NCI-H187 (cell line): ENCODE measurements around the gene DOK7.

Source experiments
- DNase-seq, 2 experiments: peaks; one replicate each; lab custom pipeline; 2025; lab: John Stamatoyannopoulos, UW

DOK7 gene

DNA sequence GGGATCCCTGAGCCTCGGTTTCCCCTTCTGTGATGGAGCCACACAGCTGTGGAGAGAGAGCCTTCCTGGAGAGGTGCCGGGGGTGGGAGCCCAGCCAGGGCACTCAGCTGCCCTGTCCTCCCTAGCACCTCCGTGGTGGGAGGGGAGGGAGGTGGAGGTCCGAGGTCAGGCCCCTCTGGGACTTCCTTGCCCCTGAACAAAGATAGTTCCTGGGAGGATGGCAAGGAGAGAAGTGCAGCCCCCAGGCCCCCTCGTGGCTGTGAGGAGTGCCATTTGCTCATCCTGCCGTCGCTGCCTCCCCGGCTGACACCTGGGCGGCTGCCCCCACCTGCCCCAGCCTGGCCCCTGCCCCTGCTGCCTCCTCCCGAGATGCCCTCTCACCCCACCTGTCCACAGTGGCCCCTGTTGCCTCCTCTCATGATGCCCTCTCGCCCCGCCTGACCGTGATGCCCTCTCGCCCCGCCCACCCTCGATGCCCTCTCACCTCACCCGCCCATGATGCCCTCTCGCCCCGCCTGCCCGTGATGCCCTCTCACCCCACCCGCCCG lies 12.7 kb downstream of the DOK7 start:
- DNase-seq = no peak

DNA sequence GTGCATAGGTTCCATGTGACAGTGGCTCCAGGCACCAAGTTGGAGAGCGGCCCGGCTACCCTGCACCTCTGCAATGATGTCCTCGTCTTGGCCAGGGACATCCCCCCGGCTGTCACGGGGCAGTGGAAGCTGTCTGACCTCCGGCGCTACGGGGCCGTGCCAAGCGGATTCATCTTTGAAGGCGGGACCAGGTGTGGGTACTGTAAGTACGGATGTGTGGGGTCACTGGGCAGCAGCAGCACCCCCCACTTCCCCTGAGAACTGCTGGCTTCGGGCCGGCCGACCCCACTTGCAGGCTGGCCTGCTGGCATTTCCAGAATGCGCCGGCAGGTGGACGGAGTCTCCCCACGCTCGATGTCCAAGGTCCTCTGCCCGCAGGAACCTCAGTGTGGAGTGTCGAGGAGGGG lies 13.2 kb downstream of the DOK7 start:
- no peak for DNase-seq

DNA sequence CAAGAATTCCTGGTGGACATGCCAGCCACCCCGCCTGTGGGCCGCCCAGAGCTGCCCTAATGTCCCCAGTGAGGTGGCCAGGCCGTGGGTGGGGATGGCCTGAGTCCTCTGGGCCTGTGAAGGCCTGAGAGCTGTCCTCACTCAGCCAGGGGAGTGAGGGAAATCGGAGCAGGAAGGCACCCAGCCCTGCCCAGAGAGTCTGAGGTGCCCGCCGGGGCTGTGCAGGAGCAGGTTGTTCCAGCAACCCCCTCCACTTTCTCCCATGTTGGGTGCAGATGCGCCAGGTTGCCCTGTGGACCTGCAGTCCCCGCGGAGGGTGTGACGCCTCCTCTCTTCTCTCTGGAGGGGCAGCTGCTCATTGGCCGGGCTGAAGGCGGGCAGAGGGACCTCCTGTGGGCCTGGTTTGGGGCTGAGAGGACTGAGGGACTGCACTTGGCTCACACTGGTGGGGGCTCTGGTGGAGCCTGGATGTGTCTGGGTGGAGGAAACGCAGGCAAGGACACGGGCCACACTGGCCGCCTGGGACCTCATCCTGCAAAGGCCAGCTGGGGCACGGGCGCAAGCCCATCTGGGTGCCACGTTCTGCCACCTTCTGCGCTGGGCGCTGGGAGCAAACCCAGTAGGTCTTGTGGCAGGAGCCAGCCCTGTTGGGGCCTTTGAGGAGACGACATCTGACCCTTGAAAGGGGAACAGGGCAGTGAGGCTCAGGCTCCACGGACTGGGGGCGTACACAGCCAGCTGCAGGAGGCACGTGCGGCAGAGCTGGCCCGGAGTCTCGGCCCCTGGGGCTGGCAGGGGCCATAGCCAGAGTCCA lies 14.0 kb downstream of the DOK7 start:
- no peak for DNase-seq

DNA sequence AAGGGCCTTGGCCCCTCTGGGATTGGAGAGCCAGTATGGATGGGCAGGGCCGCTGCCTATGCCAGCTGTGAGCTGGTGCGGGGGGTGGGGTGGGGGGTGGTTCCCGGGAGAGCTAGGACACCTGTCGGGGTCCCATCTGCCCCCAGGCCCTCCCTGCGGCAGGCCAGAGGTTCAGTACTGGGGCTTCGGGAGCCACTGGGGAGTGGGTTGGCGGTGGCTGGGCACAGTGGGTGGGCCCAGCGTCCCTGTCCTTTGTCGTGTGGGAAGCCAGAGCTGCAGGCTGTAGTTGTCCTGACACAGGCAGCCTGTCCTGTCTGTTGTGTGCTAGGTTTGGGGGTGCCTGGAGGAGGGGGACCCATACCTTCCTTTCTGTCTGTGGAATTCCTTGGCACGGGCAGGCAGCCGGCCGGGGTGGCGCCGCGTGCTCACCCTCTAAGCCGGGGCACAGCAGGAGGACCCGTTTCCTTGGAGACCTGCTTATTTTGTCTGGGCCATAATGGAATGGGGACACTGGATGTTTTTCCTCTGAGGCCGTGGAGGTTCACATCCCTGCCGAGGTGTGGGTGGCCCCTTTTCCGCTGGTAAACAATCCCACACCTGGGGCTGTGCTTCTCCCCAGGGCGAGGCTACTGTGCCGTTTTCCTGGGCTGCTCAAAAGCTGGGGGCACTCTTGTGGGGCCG lies 14.8 kb downstream of the DOK7 start:
- DNase-seq = no peak

DNA sequence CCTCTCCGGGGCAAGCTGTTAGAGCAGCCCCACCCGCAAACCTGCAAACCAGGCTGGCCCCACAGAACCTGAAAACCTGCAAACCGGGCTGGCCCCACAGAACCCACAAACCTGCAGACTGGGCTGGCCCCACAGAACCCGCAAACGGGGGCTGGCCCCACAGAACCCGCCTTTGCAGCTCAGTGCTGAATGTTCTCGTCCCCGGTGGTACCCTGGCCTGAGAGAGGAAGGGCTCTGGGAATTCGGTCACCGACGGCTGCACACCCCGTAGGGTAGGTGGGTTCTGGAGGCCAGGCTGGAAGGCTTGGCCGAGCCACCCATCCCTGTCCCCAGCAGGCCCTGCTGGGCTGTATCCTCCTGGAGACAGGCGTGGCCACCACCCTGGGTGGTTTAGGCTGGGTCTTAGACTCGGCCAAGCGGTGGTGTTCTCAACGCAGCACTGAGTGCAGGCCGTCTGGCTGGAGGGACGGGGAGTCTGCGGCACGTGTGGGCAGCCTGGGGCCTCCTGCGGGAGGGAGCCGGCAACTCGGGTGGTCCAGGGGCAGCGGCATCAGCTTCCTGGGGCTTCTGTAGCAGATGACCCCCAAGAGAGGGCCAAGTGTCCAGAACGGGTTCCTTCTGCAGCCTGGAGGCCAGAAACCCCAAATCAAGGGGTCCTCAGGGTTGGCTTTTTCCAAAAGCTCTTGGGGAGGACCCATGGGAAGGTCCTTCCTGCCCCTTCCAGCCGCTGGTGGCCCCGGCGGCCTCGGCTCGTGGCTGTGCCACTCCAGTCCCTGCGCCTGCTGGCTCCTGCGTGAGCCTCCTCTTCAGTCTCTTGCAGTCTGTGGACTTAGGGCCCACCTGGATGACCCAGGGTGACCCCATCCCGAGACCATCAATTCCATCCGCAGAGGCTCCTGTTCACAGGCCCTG lies 15.6 kb downstream of the DOK7 start:
- DNase-seq = no peak

DNA sequence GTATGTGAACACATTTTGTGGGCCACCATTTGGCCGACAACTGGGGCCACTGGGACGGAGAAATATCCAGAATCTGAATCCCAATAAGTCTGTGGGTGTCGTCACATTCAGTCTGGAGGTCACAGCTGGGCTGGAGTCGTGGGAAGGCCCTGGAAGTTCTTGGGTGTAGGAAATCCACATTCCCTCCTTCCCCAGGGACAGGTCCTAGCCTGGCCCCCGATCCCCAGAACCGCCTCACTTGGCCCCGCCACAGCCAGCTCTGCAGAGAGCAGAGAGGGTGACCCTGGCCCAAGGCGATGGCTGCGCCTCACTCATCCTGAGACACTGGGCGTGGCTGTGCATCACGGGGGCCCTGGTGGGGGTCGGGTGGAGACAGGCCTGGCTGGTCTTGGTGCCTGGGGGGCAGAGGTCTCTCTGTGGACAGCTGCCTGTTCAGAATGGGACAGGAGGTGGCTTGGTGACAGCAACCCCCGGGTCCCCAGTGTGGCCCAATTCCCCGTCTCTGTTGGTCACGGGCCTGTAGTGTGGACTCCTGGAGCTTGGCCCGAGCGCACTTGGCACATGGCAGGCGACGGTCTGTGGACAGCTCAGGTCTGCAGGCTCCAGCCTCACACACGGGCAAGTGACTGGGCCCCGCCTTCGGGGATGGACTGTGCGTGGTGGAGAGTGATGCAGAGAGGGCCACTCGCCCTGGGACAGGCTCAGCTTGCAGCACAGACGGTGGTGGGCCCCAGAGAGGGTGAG lies 16.4 kb downstream of the DOK7 start:
- no peak for DNase-seq

DNA sequence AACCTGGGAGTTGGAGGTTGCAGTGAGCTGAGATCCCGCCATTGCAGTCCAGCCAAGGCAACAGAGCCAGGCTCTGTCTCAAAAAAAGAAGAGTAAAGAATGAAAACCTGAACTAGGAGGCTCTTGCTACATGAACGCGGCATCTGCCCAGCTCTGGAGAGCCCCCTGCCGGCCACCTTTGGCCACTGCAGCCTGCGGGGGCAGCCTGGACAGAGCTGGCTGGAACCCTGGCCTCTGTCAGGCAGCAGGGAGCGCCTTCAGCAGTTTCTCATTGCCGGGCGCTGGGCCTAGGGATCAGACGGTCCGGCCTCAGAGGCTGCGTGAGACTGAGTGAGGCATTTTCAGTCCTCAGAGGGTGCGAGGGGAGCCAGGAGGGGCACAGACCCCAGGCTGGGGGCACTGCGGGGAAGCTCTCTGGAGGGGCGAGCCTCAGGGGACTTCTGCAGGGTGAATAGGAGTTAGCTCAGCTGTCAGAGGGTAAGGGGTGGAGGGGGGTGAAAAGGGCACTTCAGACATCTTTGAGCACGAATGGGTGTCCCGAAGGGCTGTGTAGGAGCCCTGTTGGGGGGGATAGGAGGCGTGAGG lies 17.5 kb downstream of the DOK7 start:
- peak; percentile 60 to 68 for DNase-seq

DNA sequence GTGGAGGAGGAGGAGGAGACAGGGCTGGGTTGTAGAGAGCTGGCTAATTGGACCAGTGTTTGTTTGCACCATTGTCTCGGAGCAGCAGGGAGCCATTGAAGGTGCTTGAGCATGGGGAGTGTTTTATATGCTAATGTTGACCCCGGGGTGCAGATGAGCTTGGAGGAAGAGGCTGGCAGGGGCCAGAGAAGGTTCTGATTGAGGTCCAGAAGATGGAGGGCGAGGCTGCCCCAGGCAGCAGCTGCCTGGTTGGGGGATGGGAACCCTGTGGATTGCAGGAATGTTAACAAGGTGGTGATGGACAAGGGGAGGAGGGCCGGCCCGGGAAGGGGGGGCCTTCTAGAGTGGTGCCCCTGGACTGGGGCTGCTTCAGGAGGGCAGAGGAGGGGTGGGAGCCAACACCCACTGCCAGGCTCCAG lies 18.0 kb downstream of the DOK7 start:
- peak in 1 of 2 experiments; percentile 74 for DNase-seq

DNA sequence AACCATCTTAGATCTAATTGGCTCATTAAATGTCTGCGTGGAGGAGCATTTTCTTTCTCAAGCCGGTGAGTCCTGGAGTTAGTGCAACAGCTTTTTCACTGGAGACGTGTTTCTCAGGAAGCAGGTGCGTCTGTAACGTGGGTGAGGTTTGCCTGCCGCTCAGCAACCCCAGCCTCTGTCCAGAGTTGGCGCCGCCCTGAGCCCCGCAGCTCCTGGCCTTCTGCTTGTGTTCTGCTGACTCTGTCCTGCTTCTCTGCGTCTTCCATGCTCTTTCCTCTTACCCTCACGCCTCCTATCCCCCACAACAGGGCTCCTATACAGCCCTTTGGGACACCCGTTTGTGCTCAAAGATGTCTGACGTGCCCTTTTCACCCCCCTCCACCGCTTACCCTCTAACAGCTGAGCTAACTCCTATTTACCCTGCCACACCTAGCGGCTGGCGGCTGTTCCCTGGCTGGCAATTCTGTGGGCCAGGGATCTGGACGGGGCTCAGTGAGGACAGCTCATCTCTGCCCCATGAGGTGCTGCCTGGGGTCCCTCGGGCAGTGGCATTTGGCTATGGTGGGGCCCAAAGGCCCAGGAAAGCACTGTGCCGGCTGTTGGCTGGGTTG lies 18.8 kb downstream of the DOK7 start:
- no peak for DNase-seq

DNA sequence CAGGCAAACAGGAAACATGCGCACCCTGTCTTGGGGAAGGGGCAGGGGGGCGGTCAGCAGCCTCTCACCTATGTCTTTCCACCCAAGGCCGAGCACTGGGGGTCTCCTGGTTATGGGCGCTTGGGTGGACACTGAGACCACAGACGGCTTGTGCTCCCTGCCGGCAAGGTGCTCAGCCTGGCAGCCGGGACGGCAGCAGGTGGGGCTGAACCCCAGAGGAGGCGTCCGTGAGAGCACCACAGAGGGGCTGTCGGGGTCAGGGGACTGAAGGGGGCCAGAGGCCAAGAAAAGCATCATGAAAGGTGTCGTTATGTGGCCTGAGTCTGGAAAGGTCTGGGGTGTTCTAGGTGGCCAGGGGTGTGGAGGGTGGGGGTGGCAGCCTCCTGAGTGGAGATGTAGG lies 19.6 kb downstream of the DOK7 start:
- DNase-seq = no peak

DNA sequence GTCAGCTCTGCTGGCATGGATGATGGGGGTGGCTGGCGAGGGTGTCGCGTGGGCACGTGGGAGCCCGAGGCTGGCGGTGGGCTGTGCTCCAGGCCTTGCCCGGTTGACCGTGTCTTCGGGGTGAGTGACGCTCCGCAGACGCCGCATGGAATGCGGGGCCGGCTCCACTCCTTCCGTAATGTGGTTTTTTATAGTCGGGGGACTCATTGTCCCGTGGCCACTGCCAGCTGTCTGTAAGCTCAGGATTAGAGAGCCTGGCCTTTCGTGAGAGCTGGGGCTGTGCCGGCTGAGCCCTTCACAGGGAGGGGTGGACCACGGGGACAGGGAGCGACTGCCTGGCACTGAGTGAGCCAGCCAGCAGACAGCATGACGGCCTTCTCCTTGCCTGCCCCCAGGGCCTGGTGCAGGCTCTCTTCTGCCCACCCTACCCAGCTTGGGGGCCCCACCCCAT lies 20.4 kb downstream of the DOK7 start:
- no peak for DNase-seq

DNA sequence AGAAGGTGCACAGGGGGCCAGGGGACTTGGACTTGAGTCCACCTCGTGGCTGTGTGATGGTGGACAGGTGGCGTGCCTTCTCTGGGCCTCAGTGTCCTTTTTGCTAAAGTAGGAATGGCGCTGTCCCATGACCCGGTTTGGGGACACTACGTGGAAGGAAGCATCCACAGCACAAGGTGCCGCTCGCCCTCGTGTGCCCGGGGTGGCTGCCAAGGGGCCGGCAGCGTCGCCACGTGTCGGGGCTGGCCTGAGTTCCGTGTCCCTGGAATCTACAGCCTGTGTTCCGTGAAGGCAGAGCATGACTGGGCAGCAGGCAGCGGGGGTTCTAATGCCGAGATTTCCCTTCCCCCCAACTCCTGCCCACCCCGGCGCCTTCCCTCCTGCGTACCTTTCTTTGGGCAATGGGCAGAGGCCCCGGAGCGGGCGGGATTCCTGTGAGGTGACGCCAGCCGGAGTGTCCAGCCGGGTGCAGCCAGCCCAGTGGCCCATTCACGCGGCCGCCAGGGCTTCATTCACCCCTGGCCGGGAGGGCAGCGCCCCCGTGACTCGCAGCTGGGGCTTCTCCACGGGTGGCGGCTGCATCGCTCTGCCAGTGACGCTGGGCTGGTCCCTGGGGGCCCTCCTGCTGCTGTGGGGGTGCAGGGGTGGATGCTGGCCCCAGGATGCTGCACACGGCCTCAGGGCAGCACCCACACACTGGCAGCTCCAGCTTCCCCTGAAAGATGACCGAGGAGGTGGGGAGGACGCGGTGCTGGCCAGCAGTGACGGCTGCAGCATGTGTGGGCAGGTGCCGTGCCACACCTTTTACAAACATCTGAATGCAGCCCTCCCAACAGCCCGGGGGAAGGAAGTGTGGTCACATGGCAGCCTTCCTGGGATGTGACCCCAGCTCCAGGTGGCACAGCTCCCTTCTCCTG lies 21.2 kb downstream of the DOK7 start:
- DNase-seq = no peak

DNA sequence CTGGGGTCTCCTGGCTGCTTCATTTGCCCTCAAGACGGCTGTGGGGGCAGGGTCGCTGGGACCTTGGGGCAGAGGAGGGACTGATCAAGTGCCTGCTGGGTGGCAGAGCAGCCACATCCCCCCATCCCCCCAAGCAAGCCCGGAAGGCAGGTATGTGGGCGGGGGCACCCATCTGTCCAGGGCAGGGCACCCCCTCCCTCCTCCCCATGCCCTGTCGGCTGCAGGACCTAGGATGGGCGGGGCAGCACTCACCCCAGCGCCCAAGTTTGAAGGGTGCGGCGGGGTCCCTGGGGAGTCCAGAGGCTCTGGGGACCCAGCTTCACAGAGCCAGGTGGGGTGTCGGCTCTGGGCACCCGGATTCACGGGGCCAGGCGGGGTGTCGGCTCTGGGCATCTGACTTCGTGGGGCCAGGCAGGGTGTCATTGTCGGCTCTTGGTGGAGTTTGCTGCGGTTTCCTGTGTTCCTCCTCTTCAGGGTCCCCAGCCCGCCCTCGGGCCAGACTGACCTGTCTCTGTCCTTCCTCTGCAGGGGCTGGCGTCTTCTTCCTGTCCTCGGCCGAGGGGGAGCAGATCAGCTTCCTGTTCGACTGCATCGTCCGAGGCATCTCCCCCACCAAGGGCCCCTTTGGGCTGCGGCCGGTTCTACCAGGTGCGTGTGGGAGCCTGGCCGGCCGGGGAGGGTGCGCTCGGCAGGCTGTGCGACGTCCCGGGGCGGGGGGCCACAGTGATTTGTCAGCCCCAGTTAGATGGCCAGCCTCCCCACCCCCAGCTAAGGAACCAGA lies 22.1 kb downstream of the DOK7 start:
- no peak for DNase-seq

DNA sequence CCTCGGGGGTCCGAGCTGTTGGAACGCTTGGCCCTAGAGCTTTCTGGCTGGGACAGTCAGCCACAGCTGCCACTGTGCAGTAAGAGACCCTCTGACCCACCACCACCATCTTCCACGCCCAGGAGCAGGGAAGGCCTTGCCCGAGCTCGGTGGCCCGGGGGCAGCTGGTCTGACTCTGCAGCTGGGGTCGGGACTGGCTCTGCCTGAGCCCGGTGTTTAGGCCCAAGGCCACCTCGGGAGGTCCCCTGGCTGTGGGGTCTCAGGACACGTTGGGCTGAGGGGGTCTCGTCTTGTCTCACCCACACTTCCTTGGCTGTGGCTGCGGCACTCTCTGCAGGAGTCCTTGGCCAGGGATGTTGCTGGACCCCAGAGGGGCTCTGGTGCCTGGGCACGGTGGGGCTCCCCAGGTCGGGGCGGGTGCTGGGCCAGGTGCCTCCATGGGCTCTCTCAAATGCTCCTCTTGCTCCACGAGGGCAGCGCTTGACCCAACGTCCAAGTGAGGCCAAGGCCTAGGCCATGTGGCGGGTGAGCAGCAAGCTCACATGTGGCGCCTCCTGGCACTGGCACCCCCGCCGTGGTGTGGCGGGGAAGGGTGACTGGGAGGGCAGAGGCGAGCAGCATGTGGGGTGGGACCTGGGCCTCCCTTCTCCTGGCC lies 22.9 kb downstream of the DOK7 start:
- no peak for DNase-seq

DNA sequence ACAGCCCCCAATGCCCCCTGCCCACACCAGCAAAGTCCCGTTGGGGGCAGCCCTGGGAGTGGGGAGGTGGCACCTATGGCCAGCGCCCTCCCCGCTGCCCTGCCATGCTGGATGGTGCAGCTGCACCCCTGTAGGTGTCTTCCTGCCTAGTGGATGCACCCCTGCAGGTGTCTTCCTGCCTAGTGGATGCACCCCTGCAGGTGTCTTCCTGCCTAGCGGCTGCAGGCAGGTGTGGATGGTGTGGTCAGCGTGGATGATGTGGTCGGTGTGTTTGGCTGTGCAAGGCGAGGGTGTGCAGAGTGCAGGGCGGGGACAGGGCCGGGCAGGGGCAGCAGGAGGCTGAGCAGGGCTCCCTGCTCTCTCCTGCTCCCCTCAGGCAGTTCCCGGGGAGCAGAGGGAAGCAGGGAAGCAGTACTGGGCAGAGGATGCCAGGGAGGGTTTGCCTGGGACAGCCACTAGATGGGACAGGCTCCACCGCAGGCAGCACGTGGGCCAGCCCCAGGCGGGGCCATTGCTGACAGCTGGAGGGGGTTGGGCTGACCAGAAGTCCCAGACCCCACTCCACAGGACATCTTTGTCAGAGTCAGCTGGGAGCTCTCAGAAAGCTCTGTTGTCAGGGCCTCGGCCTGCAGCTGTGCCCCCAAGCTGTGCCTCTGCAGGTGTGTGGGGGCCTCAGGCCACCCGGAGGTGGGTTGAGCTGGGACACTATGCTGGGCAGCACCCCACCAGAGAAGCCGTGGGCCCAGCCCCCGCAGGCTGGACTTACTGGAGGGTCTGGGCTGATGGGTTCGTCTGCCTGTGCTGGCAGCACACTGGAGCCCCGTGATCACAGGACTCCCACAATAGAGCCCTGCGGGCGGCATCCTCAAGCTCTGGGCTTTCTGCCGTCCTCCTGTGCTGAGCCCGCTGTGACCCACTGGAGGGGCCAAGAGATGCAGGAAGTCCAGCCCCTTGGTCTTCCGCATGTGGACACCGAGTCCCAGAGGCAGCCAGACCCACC lies 23.7 kb downstream of the DOK7 start:
- DNase-seq = no peak

DNA sequence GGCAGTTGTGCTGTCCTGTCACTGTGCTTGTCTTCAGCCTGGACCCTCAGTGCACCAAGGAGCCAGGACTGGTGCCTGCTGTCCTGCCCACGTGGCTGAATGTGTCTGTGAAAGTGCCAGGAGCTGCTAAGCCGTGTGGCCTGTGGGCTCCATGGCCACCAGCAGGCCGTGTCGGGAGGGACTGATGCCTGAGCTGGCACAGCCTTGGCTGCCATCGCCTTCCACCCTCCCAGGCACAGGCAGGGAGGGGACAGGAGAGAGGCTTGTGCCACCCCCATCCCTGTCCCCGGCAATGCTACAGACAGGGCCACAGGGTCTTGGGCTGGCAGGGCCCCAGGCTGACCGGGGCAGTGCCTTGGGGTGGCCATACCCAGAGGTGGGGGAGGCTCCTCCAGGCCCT lies 24.8 kb downstream of the DOK7 start:
- no peak for DNase-seq

DNA sequence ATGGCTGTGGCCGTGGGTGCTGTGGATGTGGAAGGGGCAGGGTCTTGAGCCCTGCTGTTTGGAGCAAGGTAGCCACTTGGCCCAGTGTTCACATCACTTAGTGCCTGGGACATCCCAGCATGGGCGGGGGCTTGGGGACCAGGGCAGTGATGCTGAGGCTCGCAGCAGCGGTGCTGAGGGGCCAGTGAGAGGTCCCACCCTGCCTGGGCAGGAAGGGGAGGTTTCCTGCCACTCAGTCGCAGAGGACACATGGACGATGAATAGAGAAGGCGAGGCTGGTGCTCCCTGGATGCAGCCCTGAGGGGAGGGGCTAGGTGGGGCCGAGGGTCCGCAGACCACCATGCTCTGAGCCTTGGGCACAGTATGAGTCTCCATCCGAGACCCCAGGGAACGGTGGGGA lies 25.7 kb downstream of the DOK7 start:
- no peak for DNase-seq
